Esophagus muscularis mucosa (tissue), 4 donors: ENCODE data around the gene PRKCB. TPM values are rescaled to one million over a fixed set of nuclear protein-coding genes. Genes with fewer than 3 reads are reported as not detected.

ENCODE experiments used
- DNase-seq: peaks from one replicate; pipeline ENCODE4 v3.0.0-alpha.2; 2017; ENCODE audit errors: extremely low spot score
- H3K27ac ChIP-seq, 4 donors: fragments of 200-600 bp; sonication (generic); replicated peaks in 1 of 4; 1 replicate in 3 of 4; 2 replicates in 1 of 4; pipeline ENCODE4 v1.5.1; 2016 to 2019; ENCODE audit warnings: mild to moderate bottlenecking in 1 of 4
- H3K27me3 ChIP-seq, 4 donors: fragments of 200-600 bp; sonication (generic); one replicate each; pipeline versions ENCODE4 v1.5.1 to v1.6.0; 2016 to 2019
- H3K36me3 ChIP-seq, 4 donors: fragments of 200-600 bp; sonication (generic); one replicate each; pipeline ENCODE4 v1.5.1; 2016 to 2019
- H3K4me1 ChIP-seq, 4 donors: fragments of 200-600 bp; sonication (generic); one replicate each; pipeline ENCODE4 v1.5.1; 2016 to 2019
- H3K4me3 ChIP-seq, 4 donors: fragments of 200-600 bp; sonication (generic); 1 replicate in 2 of 4; 2 replicates in 2 of 4; pipeline ENCODE4 v1.5.1; 2016 to 2019; ENCODE audit warnings: mild to moderate bottlenecking in 4 of 4, moderate library complexity in 1 of 4
- H3K9me3 ChIP-seq, 4 donors: fragments of 200-600 bp; sonication (generic); 1 replicate in 3 of 4; 2 replicates in 1 of 4; pipeline ENCODE4 v1.5.1; 2016 to 2019
- EP300 ChIP-seq: sonication (generic); formaldehyde crosslinking; IDR thresholded peaks from one replicate; pipeline ENCODE4 v1.6.1; 2017; ENCODE audit warnings: antibody characterized with exemption
- POLR2A ChIP-seq: fragments of 450-650 bp; IDR thresholded peaks from one replicate; pipeline ENCODE4 v1.6.1; 2017; ENCODE audit warnings: antibody characterized with exemption, moderate library complexity, mild to moderate bottlenecking, low read depth
- POLR2AphosphoS5 ChIP-seq, 2 donors: sonication (generic); formaldehyde crosslinking; IDR thresholded peaks; one replicate each; pipeline ENCODE4 v1.6.1; 2017; ENCODE audit warnings: antibody characterized with exemption in 2 of 2
- WGBS: methylation state at CpG from one replicate; pipeline ENCODE4 v1.1.5; 2018; 5-methylcytosine and 5-hydroxymethylcytosine counted together
- intact Hi-C: fragments of 100-400 bp; cut with DNase I; formaldehyde crosslinking; loops from one replicate; pipeline ENCODE4 v1.15.1; 2023
- total RNA-seq, 4 donors: library from RNA; depleted of rRNA; stranded (reverse); fragments of >200 nt; gene quantifications; one replicate each; pipeline versions ENCODE4 v1.1.0 to v1.2.1, GENCODE V29; 2016
- TF ChIP-seq, protein P1 (sequence below), 3 experiments: fragments of 200-600 bp in 2 of 3; fragments of 450-650 bp in 1 of 3; sonication (generic) in 2 of 3; IDR thresholded peaks; one replicate each; pipeline ENCODE4 v1.5.1; 2017 to 2019; ENCODE audit warnings: antibody characterized with exemption in 3 of 3, mild to moderate bottlenecking in 2 of 3, moderate library complexity in 1 of 3

Gene PRKCB
- total RNA-seq, 4 donors from 2014 or later = 5.8 to 15.6 (median 9.7) TPM

DNA sequence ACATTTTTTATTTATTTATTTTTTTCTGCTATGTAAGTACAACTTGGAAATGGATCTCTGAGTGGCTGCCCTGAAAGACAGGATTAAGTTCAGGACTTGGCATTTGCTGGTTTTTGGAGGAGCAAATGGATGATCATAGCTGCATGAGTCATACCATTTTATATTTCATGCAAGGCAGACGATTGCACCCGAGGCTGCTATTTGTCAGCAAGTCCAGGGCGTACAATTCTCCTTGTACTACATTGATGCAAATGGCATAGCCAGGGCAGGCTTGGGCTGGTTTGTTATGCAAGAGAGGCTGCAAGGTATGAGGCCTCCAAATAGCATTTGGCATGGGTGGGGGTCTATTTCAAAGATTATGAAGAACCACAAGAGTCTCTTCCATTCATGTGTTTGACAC lies 339.2 kb downstream of the PRKCB start:
- intact Hi-C loops = loop anchor here (10.0 kb wide), 1 partner anchor 1530 kb away; no protein-coding TSS in a partner anchor
- no peak overlapping the region for H3K27ac ChIP-seq
- H3K4me3 ChIP-seq = no peak overlapping the region
- DNase-seq = no peak
- 82% methylated on average over 3 of the region's 3 CpGs for WGBS
- no peaks in the 10 kb centered on the region for H3K27me3 ChIP-seq
- no peaks in the 10 kb centered on the region for H3K4me1 ChIP-seq
- TF ChIP-seq, protein P1, sequence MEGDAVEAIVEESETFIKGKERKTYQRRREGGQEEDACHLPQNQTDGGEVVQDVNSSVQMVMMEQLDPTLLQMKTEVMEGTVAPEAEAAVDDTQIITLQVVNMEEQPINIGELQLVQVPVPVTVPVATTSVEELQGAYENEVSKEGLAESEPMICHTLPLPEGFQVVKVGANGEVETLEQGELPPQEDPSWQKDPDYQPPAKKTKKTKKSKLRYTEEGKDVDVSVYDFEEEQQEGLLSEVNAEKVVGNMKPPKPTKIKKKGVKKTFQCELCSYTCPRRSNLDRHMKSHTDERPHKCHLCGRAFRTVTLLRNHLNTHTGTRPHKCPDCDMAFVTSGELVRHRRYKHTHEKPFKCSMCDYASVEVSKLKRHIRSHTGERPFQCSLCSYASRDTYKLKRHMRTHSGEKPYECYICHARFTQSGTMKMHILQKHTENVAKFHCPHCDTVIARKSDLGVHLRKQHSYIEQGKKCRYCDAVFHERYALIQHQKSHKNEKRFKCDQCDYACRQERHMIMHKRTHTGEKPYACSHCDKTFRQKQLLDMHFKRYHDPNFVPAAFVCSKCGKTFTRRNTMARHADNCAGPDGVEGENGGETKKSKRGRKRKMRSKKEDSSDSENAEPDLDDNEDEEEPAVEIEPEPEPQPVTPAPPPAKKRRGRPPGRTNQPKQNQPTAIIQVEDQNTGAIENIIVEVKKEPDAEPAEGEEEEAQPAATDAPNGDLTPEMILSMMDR (IDR thresholded peaks at IDR 0.05) = no peak
- TF ChIP-seq EP300 (no peak), POLR2AphosphoS5 (IDR thresholded peaks at IDR 0.05) (no peak), POLR2A (no peak)
- H3K36me3 ChIP-seq = no peaks in the 10 kb centered on the region
- no peaks in the 10 kb centered on the region for H3K9me3 ChIP-seq

DNA sequence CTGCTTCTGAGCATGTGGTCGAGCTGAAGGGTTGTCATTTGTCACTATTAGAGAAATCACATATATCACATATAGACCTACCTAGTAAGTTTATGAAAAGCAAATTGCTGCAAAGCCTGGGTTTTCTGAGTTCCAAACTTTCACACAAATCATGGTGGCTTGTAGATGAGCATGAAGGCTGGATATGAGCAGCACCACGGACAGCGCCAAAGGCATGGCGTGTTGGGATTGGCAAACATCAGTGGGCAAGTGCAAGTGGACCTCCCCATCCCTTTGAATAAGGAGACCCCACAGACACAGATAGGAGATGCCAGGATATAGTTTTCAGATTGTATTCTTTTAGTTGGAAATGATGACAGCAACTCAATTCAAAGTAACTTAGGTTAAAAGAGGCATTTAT lies 342.7 kb downstream of the PRKCB start:
- 47% methylated on average over 4 of the region's 4 CpGs for WGBS

DNA sequence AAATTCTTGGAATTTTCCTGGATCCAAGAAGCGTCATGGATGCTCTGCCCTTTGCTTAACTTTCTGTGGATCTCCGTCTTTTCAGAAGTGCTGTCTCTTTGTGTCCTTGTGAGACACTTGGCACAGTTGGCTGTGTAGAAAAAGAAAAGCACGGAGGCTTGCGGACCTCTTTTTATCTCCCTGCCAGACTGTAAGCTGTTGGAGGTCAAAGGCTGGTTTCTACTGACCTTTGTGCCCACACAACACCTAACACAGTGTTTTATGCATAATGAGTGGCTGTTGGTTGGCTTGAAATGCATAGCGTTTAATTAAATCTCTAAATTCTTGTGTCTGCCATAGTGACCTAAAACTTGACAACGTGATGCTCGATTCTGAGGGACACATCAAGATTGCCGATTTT lies 344.7 kb downstream of the PRKCB start:
- TF ChIP-seq EP300 (no peak), POLR2A (no peak), POLR2AphosphoS5 (IDR thresholded peaks at IDR 0.05) (no peak)
- TF ChIP-seq, protein P1 (IDR thresholded peaks at IDR 0.05) = no peak
- no peak overlapping the region for H3K4me3 ChIP-seq
- no peaks in the 10 kb centered on the region for H3K36me3 ChIP-seq
- intact Hi-C loops = no loop called here
- no peak for DNase-seq
- 78% methylated on average over 8 of the region's 8 CpGs for WGBS
- H3K4me1 ChIP-seq = no peaks in the 10 kb centered on the region
- H3K9me3 ChIP-seq = no peaks in the 10 kb centered on the region
- H3K27me3 ChIP-seq = no peaks in the 10 kb centered on the region
- H3K27ac ChIP-seq = no peak overlapping the region

More for the DNA sequence above, 342.7 kb downstream of the PRKCB start:
- H3K9me3 ChIP-seq = no peaks in the 10 kb centered on the region
- H3K27me3 ChIP-seq = no peaks in the 10 kb centered on the region
- H3K27ac ChIP-seq = no peak overlapping the region
- intact Hi-C loops = loop anchor here (10.0 kb wide), 1 partner anchor 1534 kb away; no protein-coding TSS in a partner anchor
- H3K36me3 ChIP-seq = no peaks in the 10 kb centered on the region
- no peaks in the 10 kb centered on the region for H3K4me1 ChIP-seq
- H3K4me3 ChIP-seq = no peak overlapping the region
- TF ChIP-seq, protein P1 (IDR thresholded peaks at IDR 0.05) = no peak
- TF ChIP-seq EP300 = no peak
- TF ChIP-seq POLR2AphosphoS5 (IDR thresholded peaks at IDR 0.05) = no peak
- TF ChIP-seq POLR2A = no peak
- DNase-seq = no peak

DNA sequence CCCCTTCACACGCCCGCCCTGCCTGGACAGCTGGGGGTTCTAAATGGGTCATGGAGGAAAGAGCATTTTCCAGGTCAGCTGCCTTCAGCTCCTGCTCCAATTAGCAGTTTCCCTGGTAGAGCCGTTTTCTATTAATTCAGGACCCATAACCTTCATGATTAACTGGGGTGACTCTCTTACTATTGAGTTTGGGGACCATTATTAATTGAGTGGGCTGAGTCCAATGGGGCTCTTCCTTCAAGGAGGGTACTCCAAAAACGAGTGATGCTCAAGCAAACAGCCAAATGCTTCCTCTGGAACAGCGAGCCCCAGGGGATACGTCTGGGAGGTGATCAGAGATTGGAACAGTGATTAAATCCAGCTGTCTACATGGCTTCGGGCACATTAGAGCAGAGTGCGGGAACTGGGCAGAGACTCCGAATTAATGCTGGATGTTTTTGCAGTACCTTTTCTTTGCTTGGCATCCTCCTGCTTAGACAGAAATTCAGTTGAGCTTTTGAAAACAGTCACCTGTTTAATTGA lies 352.3 kb downstream of the PRKCB start:
- Histone ChIP-seq H3K27ac (no peak overlapping the region), H3K4me3 (no peak overlapping the region), H3K27me3 (no peaks in the 10 kb centered on the region), H3K9me3 (no peaks in the 10 kb centered on the region), H3K4me1 (no peaks in the 10 kb centered on the region), H3K36me3 (no peaks in the 10 kb centered on the region)
- no peak for DNase-seq
- TF ChIP-seq EP300 = no peak
- 58% methylated on average over 9 of the region's 9 CpGs for WGBS
- intact Hi-C loops = no loop called here

DNA sequence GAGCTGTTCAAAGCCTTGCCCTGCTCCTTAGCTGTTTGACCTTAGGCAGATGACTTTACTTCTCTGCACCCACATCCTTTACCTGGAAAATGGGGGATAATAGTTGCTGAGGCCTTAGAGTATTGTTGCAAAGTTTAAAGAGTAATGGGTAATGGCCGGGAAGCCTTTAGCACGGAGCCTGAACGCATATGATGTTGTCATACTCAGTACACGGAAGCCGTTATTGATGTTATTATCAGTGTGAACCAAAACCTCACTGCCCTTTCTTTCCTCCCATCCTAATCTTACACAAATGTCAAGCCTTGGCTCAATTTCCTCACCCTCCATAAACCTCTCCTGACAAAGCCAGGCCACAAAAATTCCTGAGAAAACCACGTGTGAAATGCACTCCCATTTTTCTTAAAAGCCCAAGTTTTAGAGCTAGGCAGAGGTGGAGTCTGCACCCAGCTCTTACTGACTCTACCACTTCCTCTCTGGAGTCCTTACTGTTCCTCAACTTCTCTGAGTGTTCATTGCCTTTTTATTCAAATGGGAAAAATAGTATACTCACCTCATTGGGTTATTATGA lies 353.1 kb downstream of the PRKCB start:
- H3K9me3 ChIP-seq = no peaks in the 10 kb centered on the region
- 74% methylated on average over 6 of the region's 6 CpGs for WGBS
- H3K27me3 ChIP-seq = no peaks in the 10 kb centered on the region
- H3K27ac ChIP-seq = no peak overlapping the region
- intact Hi-C loops = no loop called here
- no peaks in the 10 kb centered on the region for H3K4me1 ChIP-seq
- no peak for DNase-seq
- no peak overlapping the region for H3K4me3 ChIP-seq
- TF ChIP-seq EP300 = no peak
- TF ChIP-seq, protein P1 (IDR thresholded peaks at IDR 0.05) = no peak
- TF ChIP-seq POLR2A = no peak
- TF ChIP-seq POLR2AphosphoS5 (IDR thresholded peaks at IDR 0.05) = no peak
- H3K36me3 ChIP-seq = no peaks in the 10 kb centered on the region
